ENCODE results near the gene C1QTNF2. TPM values are rescaled to one million over a fixed set of nuclear protein-coding genes. Genes with fewer than 3 reads are reported as not detected.
A peak's percentile ranks its signal among the peaks of the same experiment; 100 is the strongest.

Gene C1QTNF2
- polyA plus RNA-seq, 1 donor (not counting 4 experiments of a cell fraction or from before 2014, with no cell fraction given) = 0.07 TPM

DNA sequence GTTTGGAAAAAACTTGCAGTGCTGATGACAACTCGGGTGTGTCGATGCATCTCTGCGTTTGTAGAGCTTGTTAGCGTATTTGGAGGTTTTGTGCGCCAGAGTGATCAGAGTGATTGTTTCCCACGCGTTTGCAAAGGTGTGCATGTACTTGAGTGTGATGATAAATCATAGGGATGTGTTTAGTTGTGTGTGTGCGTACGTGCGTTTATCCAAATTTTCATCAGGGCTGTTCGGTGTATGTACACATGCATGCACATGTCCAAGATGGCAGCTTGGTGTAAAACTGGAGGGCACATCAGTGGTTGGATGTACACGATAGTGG, 248 bp upstream of the C1QTNF2 start:
- H3K27ac ChIP-seq (ENCODE audit: control insufficient read depth, insufficient read depth, low read length) = no peak overlapping the region

DNA sequence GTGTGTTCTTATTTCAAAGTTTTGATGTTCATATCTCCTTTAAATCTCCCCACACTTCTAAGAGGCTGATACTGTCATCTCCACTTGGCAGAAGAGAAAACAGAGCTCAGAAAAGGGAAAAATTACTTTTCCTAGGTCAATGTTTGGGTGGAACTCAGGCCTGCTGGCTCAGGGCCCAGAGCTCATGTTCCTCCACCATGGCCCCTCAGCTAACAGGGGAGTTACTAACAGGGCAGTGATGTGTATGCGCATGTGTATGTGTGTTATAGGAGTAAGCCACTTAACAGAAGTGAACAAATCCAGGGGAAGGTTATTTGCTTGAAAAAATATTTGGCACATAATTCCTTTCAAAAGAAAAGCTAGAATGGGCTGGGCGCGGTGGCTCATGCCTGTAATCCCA, 2.5 kb downstream of the C1QTNF2 start:
- DNase-seq (ENCODE audit: low read depth, low spot score) = no peak
- H3K27me3 ChIP-seq (ENCODE audit: control insufficient read depth, extremely low read depth, insufficient read depth, low read length) = peaks cover 5% of the 10 kb centered on the region
- H4K20me1 ChIP-seq (ENCODE audit: control insufficient read depth, extremely low read depth, insufficient read depth, low read length) = no peaks in the 10 kb centered on the region
- peaks cover 8% of the 10 kb centered on the region for H3K4me1 ChIP-seq (ENCODE audit: control insufficient read depth, extremely low read depth, insufficient read depth, low read length)
- H3K4me2 ChIP-seq (ENCODE audit: control insufficient read depth, extremely low read depth, insufficient read depth, low read depth, low read length) = no peak overlapping the region
- no peaks in the 10 kb centered on the region for H3K79me2 ChIP-seq (ENCODE audit: control insufficient read depth, insufficient read depth, low read length)
- H3K27ac ChIP-seq (ENCODE audit: control insufficient read depth, insufficient read depth, low read length) = no peak overlapping the region
- no peak overlapping the region for H3K4me3 ChIP-seq (ENCODE audit: control insufficient read depth in 2 of 3, extremely low read depth in 1 of 3, insufficient read depth in 2 of 3, low read depth in 1 of 3, low read length in 3 of 3)
- no peaks in the 10 kb centered on the region for H3K36me3 ChIP-seq (ENCODE audit: control insufficient read depth in 2 of 2, extremely low read depth in 1 of 2, insufficient read depth in 2 of 2, low read length in 2 of 2)
- FAIRE-seq = no peak
- H3K9ac ChIP-seq (ENCODE audit: control insufficient read depth, extremely low read depth, insufficient read depth, low read length) = no peak overlapping the region
- dilution Hi-C loops (cut with MboI; ENCODE audit: extremely low pct_ligation_motif_present, low sequenced_read_pairs) = no loop called here
- no peak for TF ChIP-seq EZH2 (IDR thresholded peaks at IDR 0.05; ENCODE audit: low read length)
- TF ChIP-seq, protein P1, sequence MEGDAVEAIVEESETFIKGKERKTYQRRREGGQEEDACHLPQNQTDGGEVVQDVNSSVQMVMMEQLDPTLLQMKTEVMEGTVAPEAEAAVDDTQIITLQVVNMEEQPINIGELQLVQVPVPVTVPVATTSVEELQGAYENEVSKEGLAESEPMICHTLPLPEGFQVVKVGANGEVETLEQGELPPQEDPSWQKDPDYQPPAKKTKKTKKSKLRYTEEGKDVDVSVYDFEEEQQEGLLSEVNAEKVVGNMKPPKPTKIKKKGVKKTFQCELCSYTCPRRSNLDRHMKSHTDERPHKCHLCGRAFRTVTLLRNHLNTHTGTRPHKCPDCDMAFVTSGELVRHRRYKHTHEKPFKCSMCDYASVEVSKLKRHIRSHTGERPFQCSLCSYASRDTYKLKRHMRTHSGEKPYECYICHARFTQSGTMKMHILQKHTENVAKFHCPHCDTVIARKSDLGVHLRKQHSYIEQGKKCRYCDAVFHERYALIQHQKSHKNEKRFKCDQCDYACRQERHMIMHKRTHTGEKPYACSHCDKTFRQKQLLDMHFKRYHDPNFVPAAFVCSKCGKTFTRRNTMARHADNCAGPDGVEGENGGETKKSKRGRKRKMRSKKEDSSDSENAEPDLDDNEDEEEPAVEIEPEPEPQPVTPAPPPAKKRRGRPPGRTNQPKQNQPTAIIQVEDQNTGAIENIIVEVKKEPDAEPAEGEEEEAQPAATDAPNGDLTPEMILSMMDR (optimal IDR thresholded peaks at IDR 0.05 in 1 of 3, IDR thresholded peaks at IDR 0.05 in 1 of 3, conservative IDR thresholded peaks at IDR 0.05 in 1 of 3; ENCODE audit: extremely low read depth in 1 of 3, insufficient read depth in 2 of 3, low read length in 3 of 3) = no peak
- H3K9me1 ChIP-seq (ENCODE audit: control insufficient read depth, extremely low read depth, insufficient read depth, low read length) = no peaks in the 10 kb centered on the region
- H2AFZ ChIP-seq (ENCODE audit: control insufficient read depth, low read length) = no peak overlapping the region
- no peaks in the 10 kb centered on the region for H3K9me3 ChIP-seq (ENCODE audit: control insufficient read depth, low read depth, low read length)

More for the DNA sequence above, 248 bp upstream of the C1QTNF2 start:
- Histone ChIP-seq H3K9ac (ENCODE audit: control insufficient read depth, extremely low read depth, insufficient read depth, low read length) (no peak overlapping the region), H3K4me2 (ENCODE audit: control insufficient read depth, extremely low read depth, insufficient read depth, low read depth, low read length) (peak overlapping the region; percentile 91), H4K20me1 (ENCODE audit: control insufficient read depth, extremely low read depth, insufficient read depth, low read length) (no peaks in the 10 kb centered on the region), H2AFZ (ENCODE audit: control insufficient read depth, low read length) (peak overlapping the region; percentile 69), H3K79me2 (ENCODE audit: control insufficient read depth, insufficient read depth, low read length) (no peaks in the 10 kb centered on the region), H3K36me3 (ENCODE audit: control insufficient read depth in 2 of 2, extremely low read depth in 1 of 2, insufficient read depth in 2 of 2, low read length in 2 of 2) (no peaks in the 10 kb centered on the region), H3K4me1 (ENCODE audit: control insufficient read depth, extremely low read depth, insufficient read depth, low read length) (peaks cover 8% of the 10 kb centered on the region), H3K4me3 (ENCODE audit: control insufficient read depth in 2 of 3, extremely low read depth in 1 of 3, insufficient read depth in 2 of 3, low read depth in 1 of 3, low read length in 3 of 3) (peak overlapping the region; percentile 41 to 70 (median 61)), H3K27me3 (ENCODE audit: control insufficient read depth, extremely low read depth, insufficient read depth, low read length) (peaks cover 17% of the 10 kb centered on the region), H3K9me1 (ENCODE audit: control insufficient read depth, extremely low read depth, insufficient read depth, low read length) (no peaks in the 10 kb centered on the region), H3K9me3 (ENCODE audit: control insufficient read depth, low read depth, low read length) (no peaks in the 10 kb centered on the region)
- FAIRE-seq (peak; percentile 53), DNase-seq (ENCODE audit: low read depth, low spot score) (no peak)
- dilution Hi-C loops (cut with MboI; ENCODE audit: extremely low pct_ligation_motif_present, low sequenced_read_pairs) = no loop called here
- TF ChIP-seq, protein P1 (optimal IDR thresholded peaks at IDR 0.05 in 1 of 3, IDR thresholded peaks at IDR 0.05 in 1 of 3, conservative IDR thresholded peaks at IDR 0.05 in 1 of 3; ENCODE audit: extremely low read depth in 1 of 3, insufficient read depth in 2 of 3, low read length in 3 of 3) = no peak
